Measurements from ENCODE around the gene CEP162.

- TF ChIP-seq POLR2A (IDR thresholded peaks at IDR 0.05) (no peak), CTCF (IDR thresholded peaks at IDR 0.05) (no peak), POLR2AphosphoS5 (IDR thresholded peaks at IDR 0.05) (no peak)
These were observed 119.9 kb downstream of the CEP162 start for GRCh38 chr6:84107495-84107894.
